Uterus (tissue), 4 donors: ENCODE data around the gene SH3BGRL2. TPM values are rescaled to one million over a fixed set of nuclear protein-coding genes. Genes with fewer than 3 reads are reported as not detected.
"Not testable (repeated sequence)": the region's sequence is repeated elsewhere in the genome, so short reads cannot be mapped to it uniquely, and the experiment has no call there.

ENCODE experiments used
- DNase-seq, 2 donors: peaks; one replicate each; pipeline ENCODE4 v3.0.0-alpha.2; 2019 to 2020
- H3K27ac ChIP-seq, 2 donors: fragments of 200-600 bp; sonication (generic); 1 replicate in 1 of 2; 2 replicates in 1 of 2; pipeline ENCODE4 v1.5.1; 2016 to 2018
- H3K27me3 ChIP-seq, 2 donors: fragments of 200-600 bp; sonication (generic); one replicate each; pipeline ENCODE4 v1.5.1; 2018 to 2019; ENCODE audit warnings: control low read depth in 1 of 2
- H3K36me3 ChIP-seq, 2 donors: fragments of 200-600 bp; sonication (generic); one replicate each; pipeline ENCODE4 v1.5.1; 2019; ENCODE audit warnings: control low read depth in 1 of 2
- H3K4me1 ChIP-seq, 2 donors: fragments of 200-600 bp; sonication (generic); one replicate each; pipeline ENCODE4 v1.5.1; 2018 to 2019; ENCODE audit warnings: control low read depth in 1 of 2
- H3K4me3 ChIP-seq, 2 donors: fragments of 200-600 bp; sonication (generic); 1 replicate in 1 of 2; 2 replicates in 1 of 2; pipeline ENCODE4 v1.5.1; 2018 to 2019; ENCODE audit warnings: mild to moderate bottlenecking in 1 of 2
- H3K9me3 ChIP-seq, 2 donors: fragments of 200-600 bp; sonication (generic); one replicate each; pipeline ENCODE4 v1.5.1; 2019; ENCODE audit warnings: control low read depth in 1 of 2
- CTCF ChIP-seq, 4 experiments: fragments of 200-600 bp in 2 of 4; fragments of 450-650 bp in 2 of 4; sonication (generic) in 2 of 4; IDR thresholded peaks; one replicate each; pipeline ENCODE4 v1.5.1; 2016 to 2019; ENCODE audit warnings: antibody characterized with exemption in 4 of 4, mild to moderate bottlenecking in 2 of 4, moderate library complexity in 1 of 4
- POLR2A ChIP-seq, 2 donors: fragments of 450-650 bp; IDR thresholded peaks; one replicate each; pipeline ENCODE4 v1.6.1; 2016; ENCODE audit warnings: antibody characterized with exemption in 2 of 2, mild to moderate bottlenecking in 1 of 2, moderate library complexity in 1 of 2
- intact Hi-C: fragments of 100-400 bp; cut with DNase I; formaldehyde crosslinking; loops from one replicate; pipeline ENCODE4 v1.15.1; 2023; ENCODE audit warnings: low total_unique reads
- total RNA-seq, 4 donors: library from RNA; depleted of rRNA in 3 of 4; stranded (reverse); fragments of >200 nt in 3 of 4; gene quantifications; one replicate each; pipeline versions ENCODE4 v1.1.0 to v1.2.4, GENCODE V29; 2014 to 2023
- donor health status: DM: yes; HTN: yes; CAD: no.

SH3BGRL2 gene
- total RNA-seq, 4 donors from 2014 or later: 24.6 to 53.2 (median 34.4) TPM

- no peaks in the 10 kb centered on the region for H3K27me3 ChIP-seq
- no peak overlapping the region for H3K27ac ChIP-seq
- H3K4me3 ChIP-seq: no peak overlapping the region
- H3K4me1 ChIP-seq: no peaks in the 10 kb centered on the region
- TF ChIP-seq CTCF (IDR thresholded peaks at IDR 0.05) (no peak), POLR2A (IDR thresholded peaks at IDR 0.05) (no peak)
- no peak for DNase-seq
- no peaks in the 10 kb centered on the region for H3K36me3 ChIP-seq
- intact Hi-C loops: no loop called here
- H3K9me3 ChIP-seq: no peaks in the 10 kb centered on the region
Observed at GRCh38 chr6:79733388-79733787, 102.3 kb downstream of the SH3BGRL2 start.

- TF ChIP-seq POLR2A (IDR thresholded peaks at IDR 0.05) (no peak), CTCF (IDR thresholded peaks at IDR 0.05) (no peak)
- H3K4me3 ChIP-seq: no peak overlapping the region
- H3K27me3 ChIP-seq: no peaks in the 10 kb centered on the region
- H3K4me1 ChIP-seq: no peaks in the 10 kb centered on the region
- H3K27ac ChIP-seq: no peak overlapping the region
- intact Hi-C loops: no loop called here
- no peaks in the 10 kb centered on the region for H3K36me3 ChIP-seq
- no peak for DNase-seq
- H3K9me3 ChIP-seq: no peaks in the 10 kb centered on the region
Observed at GRCh38 chr6:79734374-79734773, 103.2 kb downstream of the SH3BGRL2 start.

GRCh38 chr6:79735183-79735582, 104.1 kb downstream of the SH3BGRL2 start:
- Histone ChIP-seq H3K36me3 (no peaks in the 10 kb centered on the region), H3K27me3 (no peaks in the 10 kb centered on the region), H3K4me3 (no peak overlapping the region), H3K27ac (no peak overlapping the region), H3K9me3 (no peaks in the 10 kb centered on the region), H3K4me1 (no peaks in the 10 kb centered on the region)
- no peak for DNase-seq
- TF ChIP-seq POLR2A (IDR thresholded peaks at IDR 0.05) (no peak), CTCF (IDR thresholded peaks at IDR 0.05) (no peak)
- intact Hi-C loops: no loop called here

- H3K36me3 ChIP-seq: no peaks in the 10 kb centered on the region
- no peaks in the 10 kb centered on the region for H3K4me1 ChIP-seq
- intact Hi-C loops: no loop called here
- no peaks in the 10 kb centered on the region for H3K27me3 ChIP-seq
- H3K9me3 ChIP-seq: no peaks in the 10 kb centered on the region
- TF ChIP-seq POLR2A (IDR thresholded peaks at IDR 0.05) (no peak), CTCF (IDR thresholded peaks at IDR 0.05) (no peak)
- H3K4me3 ChIP-seq: no peak overlapping the region
- DNase-seq: no peak
- no peak overlapping the region for H3K27ac ChIP-seq
Observed at GRCh38 chr6:79737172-79737571, 106.0 kb downstream of the SH3BGRL2 start.

- intact Hi-C loops: no loop called here
- Histone ChIP-seq H3K36me3 (no peaks in the 10 kb centered on the region), H3K27ac (no peak overlapping the region), H3K27me3 (no peaks in the 10 kb centered on the region), H3K4me3 (no peak overlapping the region), H3K4me1 (no peaks in the 10 kb centered on the region), H3K9me3 (no peaks in the 10 kb centered on the region)
- DNase-seq: no peak
- TF ChIP-seq CTCF (IDR thresholded peaks at IDR 0.05) (no peak), POLR2A (IDR thresholded peaks at IDR 0.05) (no peak)
Observed at GRCh38 chr6:79742030-79742429, 110.9 kb downstream of the SH3BGRL2 start.

- DNase-seq, H3K9me3 ChIP-seq, intact Hi-C loops, H3K4me1 ChIP-seq, H3K4me3 ChIP-seq, H3K27me3 ChIP-seq, H3K27ac ChIP-seq, H3K36me3 ChIP-seq: not testable (repeated sequence)
Observed at GRCh38 chr6:79745282-79745681, 114.2 kb downstream of the SH3BGRL2 start.

GRCh38 chr6:79746325-79746724, 115.2 kb downstream of the SH3BGRL2 start:
- DNase-seq, H3K4me3 ChIP-seq, intact Hi-C loops, H3K27me3 ChIP-seq, H3K27ac ChIP-seq, H3K9me3 ChIP-seq, H3K4me1 ChIP-seq, H3K36me3 ChIP-seq: not testable (repeated sequence)
